Measurements from ENCODE around the gene SPACA6.

- TF ChIP-seq TAF1 (IDR thresholded peaks at IDR 0.05; ENCODE audit: borderline replicate concordance, low read depth, low read length) (no peak), POLR2A (IDR thresholded peaks at IDR 0.05; ENCODE audit: low read depth, low read length) (no peak), POLR2AphosphoS5 (IDR thresholded peaks at IDR 0.05; ENCODE audit: low read depth, low read length) (no peak)
Measured at GRCh38 chr19:51712461-51713081, 19.4 kb downstream of the SPACA6 start.

Measured in GM12892 (cell line).